Mononuclear cell (primary cell): ENCODE data around the gene ASB14. TPM values are rescaled to one million over a fixed set of nuclear protein-coding genes. Genes with fewer than 3 reads are reported as not detected.
"Not testable (repeated sequence)": the region's sequence is repeated elsewhere in the genome, so short reads cannot be mapped to it uniquely, and the experiment has no call there.

ENCODE experiments used
- H3K27me3 ChIP-seq: 2 replicates; pipeline ENCODE4 v1.6.0; 2011; ENCODE audit warnings: low read length, control low read depth; ENCODE audit not compliant: insufficient read depth
- H3K4me1 ChIP-seq: 2 replicates; pipeline ENCODE4 v1.5.1; 2011; ENCODE audit warnings: mild to moderate bottlenecking, low read length, control low read depth; ENCODE audit not compliant: insufficient read depth
- H3K4me3 ChIP-seq: 2 replicates; pipeline ENCODE4 v1.5.1; 2011; ENCODE audit warnings: mild to moderate bottlenecking, low read length, moderate library complexity
- H3K9me3 ChIP-seq: 2 replicates; pipeline ENCODE4 v1.5.1; 2011; ENCODE audit warnings: low read depth, mild to moderate bottlenecking, control low read depth, low read length
- total RNA-seq: library from RNA; depleted of rRNA; stranded (reverse); fragments of >200 nt; gene quantifications from one replicate; pipeline ENCODE4 v1.2.3, GENCODE V29; 2012

Gene ASB14
- total RNA-seq = 0.10 TPM

GRCh38 chr3:57292159-57292896 lies at the start of gene ASB14:
TSS of gene ASB14 (minus strand) at chr3:57292685. CDS start at chr3:57292033, 652 bp downstream.
- Histone ChIP-seq H3K27me3 (no peaks in the 10 kb centered on the region), H3K4me1 (no peaks in the 10 kb centered on the region), H3K9me3 (no peaks in the 10 kb centered on the region), H3K4me3 (no peak within 1 kb of the TSS)

DNA sequence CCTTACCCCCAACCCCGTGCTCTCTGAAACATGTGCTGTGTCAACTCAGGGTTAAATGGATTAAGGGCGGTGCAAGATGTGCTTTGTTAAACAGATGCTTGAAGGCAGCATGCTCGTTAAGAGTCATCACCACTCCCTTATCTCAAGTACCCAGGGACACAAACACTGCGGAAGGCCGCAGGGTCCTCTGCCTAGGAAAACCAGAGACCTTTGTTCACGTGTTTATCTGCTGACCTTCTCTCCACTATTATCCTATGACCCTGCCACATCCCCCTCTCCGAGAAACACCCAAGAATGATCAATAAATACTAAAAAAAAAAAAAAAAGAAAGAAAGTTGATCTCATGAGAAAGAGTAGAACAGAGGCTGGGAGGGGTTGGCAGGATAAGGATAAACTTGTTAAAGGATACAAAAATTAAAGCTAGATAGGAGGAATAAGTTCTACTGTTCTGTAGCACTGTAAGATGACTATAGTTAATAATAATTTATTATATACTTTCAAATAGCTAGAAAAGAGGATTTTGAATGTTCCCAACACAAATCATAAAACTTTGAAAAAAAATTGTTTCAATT lies 46.7 kb upstream of the ASB14 start:
- not testable (repeated sequence) for H3K4me1 ChIP-seq, H3K9me3 ChIP-seq, H3K4me3 ChIP-seq, H3K27me3 ChIP-seq

GRCh38 chr3:57338272-57339070 lies 46.0 kb upstream of the ASB14 start:
- not testable (repeated sequence) for H3K27me3 ChIP-seq, H3K4me1 ChIP-seq, H3K4me3 ChIP-seq, H3K9me3 ChIP-seq

DNA sequence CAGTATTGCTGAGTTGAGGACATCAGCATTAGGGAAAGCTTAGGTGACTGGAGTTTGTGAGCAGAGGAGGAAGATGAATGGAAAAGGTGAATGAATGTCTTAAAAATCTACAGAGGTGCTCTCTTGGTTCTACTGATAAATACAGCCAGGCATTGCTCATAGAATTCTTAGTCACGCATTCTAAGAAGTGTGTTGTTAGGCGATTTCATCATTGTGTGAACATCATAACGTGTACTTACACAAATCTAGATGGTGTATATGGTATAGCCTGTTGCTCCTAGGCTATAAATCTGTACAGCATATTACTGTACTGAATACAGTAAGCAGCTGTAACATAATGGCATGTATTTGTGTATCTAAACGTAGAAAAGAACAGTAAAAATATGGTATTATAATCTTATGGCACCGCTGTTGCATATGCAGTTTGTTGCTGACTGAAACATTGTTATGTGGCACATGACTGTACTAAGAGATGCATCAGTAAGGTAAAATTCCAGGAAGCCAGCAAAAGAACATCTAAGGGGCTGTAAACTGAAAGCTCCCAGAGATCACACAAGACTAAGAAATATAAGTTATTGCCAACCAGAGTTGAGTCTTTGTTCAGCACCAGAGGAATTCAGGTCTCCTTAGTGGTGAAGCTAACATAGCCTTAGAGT lies 42.9 kb upstream of the ASB14 start:
- Histone ChIP-seq H3K9me3 (no peaks in the 10 kb centered on the region), H3K4me1 (no peaks in the 10 kb centered on the region), H3K4me3 (no peak overlapping the region), H3K27me3 (no peaks in the 10 kb centered on the region)

DNA sequence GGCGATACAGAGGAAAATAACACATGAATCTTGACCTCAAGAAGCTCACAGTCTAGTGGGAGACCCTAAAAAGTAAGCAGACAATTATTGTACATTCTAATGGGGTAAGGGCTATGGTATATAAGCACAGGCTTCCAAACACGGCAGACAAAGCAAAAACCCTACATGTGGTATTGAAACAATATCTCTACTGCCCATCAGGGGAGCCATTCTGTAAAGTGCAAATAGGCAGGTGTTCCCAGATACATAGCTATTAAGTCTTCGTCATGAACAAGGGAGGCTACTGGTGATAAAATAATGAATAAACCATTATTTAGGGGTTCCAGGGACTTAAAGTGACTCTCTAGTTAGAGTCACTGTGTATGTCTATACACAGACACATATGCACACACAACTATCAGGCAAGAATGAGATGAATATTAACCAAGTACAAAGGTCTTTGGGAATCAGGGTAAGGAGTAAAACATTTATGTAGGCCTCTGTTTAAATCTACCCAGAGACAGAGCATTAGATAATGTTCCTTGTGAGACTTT lies 38.7 kb upstream of the ASB14 start:
- Histone ChIP-seq H3K4me1 (no peaks in the 10 kb centered on the region), H3K4me3 (no peak overlapping the region), H3K9me3 (no peaks in the 10 kb centered on the region), H3K27me3 (no peaks in the 10 kb centered on the region)

DNA sequence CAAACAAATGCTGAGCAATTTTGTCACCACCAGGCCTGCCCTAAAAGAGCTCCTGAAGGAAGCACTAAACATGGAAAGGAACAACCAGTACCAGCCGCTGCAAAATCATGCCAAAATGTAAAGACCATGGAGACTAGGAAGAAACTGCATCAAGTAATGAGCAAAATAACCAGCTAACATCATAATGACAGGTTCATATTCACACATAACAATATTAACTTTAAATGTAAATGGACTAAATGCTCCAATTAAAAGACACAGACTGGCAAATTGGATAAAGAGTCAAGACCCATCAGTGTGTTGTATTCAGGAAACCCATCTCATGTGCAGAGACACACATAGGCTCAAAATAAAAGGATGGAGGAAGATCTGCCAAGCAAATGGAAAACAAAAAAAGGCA lies 34.0 kb upstream of the ASB14 start:
- not testable (repeated sequence) for H3K4me3 ChIP-seq, H3K9me3 ChIP-seq, H3K4me1 ChIP-seq, H3K27me3 ChIP-seq

- H3K27me3 ChIP-seq = no peaks in the 10 kb centered on the region
- H3K4me3 ChIP-seq = no peak overlapping the region
Observed at GRCh38 chr3:57314204-57314603, 21.7 kb upstream of the ASB14 start.

GRCh38 chr3:57309769-57310360 lies 17.4 kb upstream of the ASB14 start:
- Histone ChIP-seq H3K9me3 (no peaks in the 10 kb centered on the region), H3K4me3 (no peak overlapping the region)

More at GRCh38 chr3:57314204-57314603, 21.7 kb upstream of the ASB14 start:
- Histone ChIP-seq H3K4me1 (no peaks in the 10 kb centered on the region), H3K9me3 (peaks cover 6% of the 10 kb centered on the region)

DNA sequence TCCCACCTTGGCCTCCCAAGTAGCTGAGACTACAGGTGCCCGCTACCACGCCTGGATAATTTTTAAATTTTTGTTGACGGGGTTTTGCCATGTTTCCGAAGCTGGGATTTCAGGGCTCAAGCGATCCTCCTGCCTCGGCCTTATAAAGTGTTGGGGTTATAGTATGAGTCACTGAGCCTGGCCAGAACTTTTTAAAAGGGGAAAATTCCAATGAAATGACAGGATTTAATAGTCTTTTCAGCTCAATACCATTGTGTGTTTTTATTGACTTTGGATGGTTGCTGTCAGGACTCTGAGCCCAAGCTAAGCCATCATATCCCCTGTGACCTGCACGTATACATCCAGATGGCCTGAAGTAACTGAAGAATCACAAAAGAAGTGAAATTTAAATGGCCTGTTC lies 11.0 kb upstream of the ASB14 start:
- not testable (repeated sequence) for H3K9me3 ChIP-seq, H3K4me1 ChIP-seq, H3K4me3 ChIP-seq, H3K27me3 ChIP-seq

More at GRCh38 chr3:57309769-57310360, 17.4 kb upstream of the ASB14 start:
- H3K4me1 ChIP-seq = no peaks in the 10 kb centered on the region
- no peaks in the 10 kb centered on the region for H3K27me3 ChIP-seq

DNA sequence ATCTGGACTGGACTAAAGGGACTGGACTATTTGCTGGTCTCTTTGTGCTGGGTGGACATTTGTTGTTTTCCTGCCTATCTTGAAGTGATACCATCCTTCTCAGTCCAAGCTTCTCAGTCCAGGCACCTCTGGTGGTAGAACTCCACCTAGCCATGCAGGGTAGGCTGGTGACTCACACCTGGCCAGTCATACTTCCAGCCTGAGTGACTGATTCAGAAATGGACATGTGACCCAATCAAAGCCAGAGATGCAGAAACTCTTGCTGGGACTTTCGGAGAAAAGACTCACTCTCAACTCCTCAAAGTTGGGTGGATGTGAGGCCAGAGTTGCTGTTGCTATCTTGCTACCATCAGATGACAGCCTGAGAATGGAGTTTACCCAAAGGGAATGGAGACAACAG lies 5.6 kb upstream of the ASB14 start:
- H3K9me3 ChIP-seq = no peaks in the 10 kb centered on the region

DNA sequence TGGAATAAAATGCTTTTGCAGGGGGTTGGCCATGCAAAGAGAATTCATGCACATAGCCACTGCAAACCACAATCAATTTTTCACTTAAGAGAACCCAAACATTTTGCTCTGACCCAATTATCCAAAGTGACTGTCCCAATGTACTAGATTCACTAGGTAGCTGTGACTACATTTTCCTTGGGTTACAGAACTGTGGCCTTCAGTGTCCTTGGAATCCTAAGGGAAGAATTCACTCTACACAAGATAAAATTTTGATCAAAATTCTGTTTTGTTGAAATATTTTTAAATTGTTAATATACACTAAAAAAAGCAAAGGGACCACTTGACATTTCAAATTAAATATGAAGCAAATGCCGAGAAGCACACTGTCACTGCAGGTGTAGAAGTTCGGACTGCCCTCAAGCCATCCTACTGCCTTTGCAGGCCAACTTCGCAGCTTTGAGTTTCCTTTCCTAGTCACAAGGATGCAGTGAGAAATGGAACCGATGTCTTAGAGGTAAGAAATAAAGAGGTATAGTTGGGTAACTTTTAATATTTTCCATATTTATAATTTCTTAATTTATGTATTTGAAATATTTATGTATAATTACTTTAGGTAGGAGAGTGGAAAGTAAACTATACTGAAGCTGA lies 527 bp upstream of the ASB14 start:
- Histone ChIP-seq H3K4me1 (no peaks in the 10 kb centered on the region), H3K4me3 (no peak overlapping the region), H3K9me3 (no peaks in the 10 kb centered on the region), H3K27me3 (no peaks in the 10 kb centered on the region)

More for the DNA sequence above, 5.6 kb upstream of the ASB14 start:
- H3K27me3 ChIP-seq = no peaks in the 10 kb centered on the region
- no peak overlapping the region for H3K4me3 ChIP-seq
- H3K4me1 ChIP-seq = no peaks in the 10 kb centered on the region

DNA sequence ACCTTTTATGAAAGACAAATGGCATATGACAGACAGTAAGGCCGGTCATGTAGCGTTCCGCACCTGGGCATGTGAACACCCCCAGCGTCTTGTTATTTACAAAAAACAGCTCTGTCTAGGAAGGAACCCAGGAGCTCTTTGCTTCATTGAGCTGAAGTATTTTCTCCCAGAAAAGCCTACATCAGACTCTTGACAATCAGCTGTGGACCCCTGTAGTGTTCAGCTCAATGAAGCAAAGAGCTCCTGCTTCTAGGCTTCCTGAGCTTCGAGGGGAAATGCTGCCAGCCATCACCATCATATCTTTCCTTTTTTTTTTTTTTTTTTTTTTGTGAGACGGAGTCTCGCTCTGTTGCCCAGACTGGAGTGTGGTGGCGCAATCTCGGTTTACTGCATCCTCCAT lies 4.1 kb downstream of the ASB14 start:
- no peaks in the 10 kb centered on the region for H3K27me3 ChIP-seq
- no peak overlapping the region for H3K4me3 ChIP-seq
- H3K9me3 ChIP-seq = no peaks in the 10 kb centered on the region
- no peaks in the 10 kb centered on the region for H3K4me1 ChIP-seq

- Histone ChIP-seq H3K9me3 (no peaks in the 10 kb centered on the region), H3K4me1 (no peaks in the 10 kb centered on the region), H3K27me3 (no peaks in the 10 kb centered on the region), H3K4me3 (no peak overlapping the region)
Observed at GRCh38 chr3:57287205-57287604, 5.3 kb downstream of the ASB14 start.

GRCh38 chr3:57283334-57283733 lies 9.2 kb downstream of the ASB14 start:
- peaks cover 7% of the 10 kb centered on the region for H3K4me1 ChIP-seq
- H3K9me3 ChIP-seq = no peaks in the 10 kb centered on the region
- no peak overlapping the region for H3K4me3 ChIP-seq
- H3K27me3 ChIP-seq = no peaks in the 10 kb centered on the region
